ENCODE measurements around the gene TPTE.
"Not testable (repeated sequence)": the region's sequence is repeated elsewhere in the genome, so short reads cannot be mapped to it uniquely, and the experiment has no call there.

Gene TPTE

GRCh38 chr21:10521091-10521598 is at the start of gene TPTE:
Gene TPTE (plus strand): TSS chr21:10521583. CDS start chr21:10538724, 17,141 bp downstream.
- DNase-seq, result no peak

DNA sequence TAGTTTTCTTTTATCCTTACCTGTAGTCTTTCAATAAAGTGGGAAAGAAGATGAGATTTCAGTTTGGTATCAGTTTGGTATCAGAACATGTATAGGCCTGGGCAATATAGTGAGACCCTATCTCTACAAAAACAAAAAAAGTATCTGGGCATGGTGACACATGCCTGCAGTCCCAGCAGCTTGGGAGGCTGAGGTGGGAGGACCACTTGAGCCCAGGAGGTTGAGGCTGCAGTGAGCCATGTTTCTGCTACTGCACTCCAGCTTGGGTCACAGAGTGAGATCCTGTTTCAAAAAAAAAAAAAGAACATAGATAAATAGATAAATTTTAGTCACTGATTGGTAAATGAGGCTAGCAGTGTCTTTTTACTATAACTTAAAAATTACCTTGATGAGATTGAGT is 49.4 kb upstream of the TPTE start:
- not testable (repeated sequence) for DNase-seq

- not testable (repeated sequence) for DNase-seq
Observed at GRCh38 chr21:10477794-10478193, 43.6 kb upstream of the TPTE start.

DNA sequence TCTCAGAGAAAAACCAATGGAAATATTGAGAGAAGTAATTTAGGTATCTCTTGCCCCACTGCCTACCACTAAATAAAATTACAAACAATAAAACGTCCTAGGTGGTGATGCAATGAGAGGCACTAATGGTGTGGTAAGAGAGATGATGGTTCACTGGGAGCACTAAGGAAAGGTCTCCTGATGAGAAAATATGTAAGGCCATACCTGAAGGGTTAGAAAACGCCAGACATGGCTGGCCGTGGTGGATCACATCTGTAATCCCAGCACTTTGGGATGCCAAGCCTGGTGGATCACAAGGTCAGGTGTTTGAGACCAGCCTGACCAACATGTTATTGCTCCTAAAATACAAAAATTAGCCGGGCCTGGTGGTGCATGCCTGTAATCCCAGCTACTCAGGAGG is 41.5 kb upstream of the TPTE start:
- DNase-seq, result not testable (repeated sequence)

DNA sequence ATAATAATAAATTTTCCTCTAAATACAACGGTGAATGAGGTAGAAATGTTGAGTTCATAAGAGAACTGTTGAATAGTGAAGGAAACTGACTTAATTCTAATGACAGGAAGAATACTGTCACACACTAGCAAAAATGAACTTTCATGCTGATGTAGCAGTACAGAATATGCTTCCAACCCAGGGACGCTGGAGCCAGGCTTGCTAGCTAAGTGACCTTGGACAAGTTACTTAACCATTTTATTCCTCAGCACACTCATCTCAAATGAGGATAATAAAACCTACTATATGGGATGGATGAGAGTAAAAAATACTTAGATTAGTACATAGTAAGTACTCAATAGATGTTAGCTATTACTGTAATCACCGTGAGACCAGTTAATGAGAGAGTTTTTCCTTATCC is 36.5 kb upstream of the TPTE start:
- not testable (repeated sequence) for DNase-seq

- not testable (repeated sequence) for DNase-seq
Observed at GRCh38 chr21:10490453-10490852, 30.9 kb upstream of the TPTE start.

- no peak for DNase-seq
Observed at GRCh38 chr21:10511116-10511515, 10.3 kb upstream of the TPTE start.

DNA sequence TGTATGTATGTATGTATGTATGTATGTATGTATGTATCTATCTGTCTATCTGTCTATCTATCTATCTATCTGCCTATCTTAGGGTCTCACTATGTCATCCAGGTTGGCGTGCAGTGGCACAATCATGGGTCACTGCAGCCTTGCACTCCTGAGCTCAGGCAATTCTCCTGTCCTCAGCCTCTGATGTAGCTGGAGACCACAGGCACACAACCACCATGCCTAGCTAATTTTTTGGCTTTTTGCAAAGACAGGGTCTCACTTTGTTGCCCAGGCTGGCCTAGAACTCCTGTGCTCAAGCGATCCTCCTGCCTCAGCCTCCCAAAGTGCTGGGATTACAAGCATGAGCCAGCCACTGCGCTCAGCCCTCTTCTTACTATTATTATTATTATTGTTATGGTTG is 4.5 kb upstream of the TPTE start:
- not testable (repeated sequence) for DNase-seq

GRCh38 chr21:10517904-10518303 is 3.5 kb upstream of the TPTE start:
- DNase-seq, result not testable (repeated sequence)

DNA sequence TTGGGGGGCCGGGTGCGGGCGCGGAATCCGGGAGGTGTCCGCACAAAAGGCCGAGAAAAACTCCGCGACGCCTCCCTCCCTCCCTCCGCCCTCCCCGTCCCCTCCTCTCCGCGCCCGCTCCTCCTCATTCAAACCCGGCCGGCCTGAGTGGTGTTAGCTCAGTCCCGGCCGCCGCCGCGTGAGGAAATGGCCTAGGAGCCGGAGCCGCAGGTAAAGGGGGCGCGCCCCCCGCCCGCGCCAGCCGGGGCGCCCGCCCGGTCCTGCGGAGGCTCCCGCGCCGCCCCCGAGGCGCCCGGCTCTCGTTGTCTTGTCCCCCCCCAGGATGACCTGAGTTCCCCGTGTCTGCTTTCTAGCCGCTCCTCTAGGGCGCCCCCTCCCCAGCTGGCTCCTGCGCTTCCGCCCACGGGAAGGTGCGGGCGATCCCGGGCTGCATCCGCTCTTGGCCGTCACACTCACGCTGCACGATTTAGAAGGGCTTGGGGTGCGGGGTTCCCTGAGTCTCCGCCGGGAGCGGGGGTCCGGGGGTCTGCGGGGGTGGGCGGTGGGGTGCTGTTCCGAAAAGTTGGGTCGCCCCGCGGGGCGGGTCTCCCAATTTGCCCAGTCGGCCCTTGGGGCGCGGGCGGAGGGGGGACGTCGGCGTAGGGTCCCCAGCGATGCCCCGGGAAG is 585 bp downstream of the TPTE start:
- not testable (repeated sequence) for DNase-seq

DNA sequence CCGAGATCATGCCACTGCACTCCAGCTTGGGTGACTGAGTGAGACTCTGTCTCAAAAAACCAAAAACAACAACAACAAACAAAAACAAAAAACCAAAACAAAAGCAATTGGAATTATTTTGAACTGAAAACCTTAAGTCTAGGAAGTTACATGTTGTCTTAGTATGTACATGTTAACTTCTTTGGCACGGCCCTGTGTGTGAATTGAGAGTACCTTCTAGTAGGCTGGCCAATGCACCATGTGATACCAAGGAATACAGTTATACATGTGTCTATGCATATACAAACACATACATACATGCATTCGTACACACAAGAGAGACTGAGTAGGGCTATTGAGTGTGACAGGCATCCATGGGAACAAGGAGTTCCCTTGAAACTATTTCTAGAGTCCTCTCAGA is 18.6 kb downstream of the TPTE start:
- DNase-seq, result no peak

- DNase-seq, result not testable (repeated sequence)
Observed at GRCh38 chr21:10544376-10544775, 23.0 kb downstream of the TPTE start.

DNA sequence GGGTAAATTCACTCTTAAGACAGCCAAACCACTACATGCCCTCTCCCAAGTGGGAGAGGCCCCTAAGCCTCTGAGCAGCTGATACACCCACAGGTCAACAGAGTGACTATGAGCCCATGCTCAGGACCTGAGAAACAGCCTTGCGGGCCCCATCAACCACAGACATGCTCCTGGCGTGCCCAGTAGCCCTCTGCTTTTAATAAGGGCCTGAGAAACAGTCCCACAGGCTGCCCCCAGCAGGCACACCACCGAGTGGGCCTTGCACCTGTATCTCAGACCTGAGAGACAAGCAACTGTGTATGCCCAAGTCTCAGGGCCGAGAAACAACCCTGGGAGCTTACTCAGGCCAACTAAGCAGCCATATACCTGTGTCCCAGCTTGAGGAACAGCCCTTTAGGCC is 26.5 kb downstream of the TPTE start:
- not testable (repeated sequence) for DNase-seq

DNA sequence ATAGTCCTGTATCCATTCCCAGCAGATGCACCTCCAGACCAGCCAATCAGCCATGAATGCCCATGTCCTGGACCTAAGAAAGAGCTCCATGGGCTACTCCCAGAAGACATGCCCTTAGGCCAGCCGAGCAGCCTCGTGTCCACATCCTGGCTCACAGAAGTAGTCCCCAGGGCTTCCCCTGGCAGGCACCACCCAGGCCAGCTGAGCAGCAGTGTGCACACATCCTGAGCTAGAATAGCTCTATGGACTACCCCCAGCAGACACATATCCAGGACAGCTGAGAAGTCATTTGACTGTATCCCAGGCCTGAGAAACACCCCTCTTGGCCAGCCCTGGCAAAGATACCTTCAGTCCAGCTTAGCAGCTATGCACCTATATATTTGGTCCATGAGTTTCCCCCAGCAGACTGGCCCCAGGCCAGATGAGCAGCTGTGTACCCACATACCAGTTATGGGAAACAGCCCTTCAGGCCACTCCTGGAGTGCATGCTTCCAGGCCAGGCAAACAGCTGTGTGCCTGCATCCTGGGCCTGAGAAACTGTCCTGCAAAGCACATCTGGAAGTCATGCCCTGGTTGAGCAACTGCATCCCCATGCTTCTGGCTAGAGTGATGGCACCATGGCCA is 27.1 kb downstream of the TPTE start:
- not testable (repeated sequence) for DNase-seq

DNA sequence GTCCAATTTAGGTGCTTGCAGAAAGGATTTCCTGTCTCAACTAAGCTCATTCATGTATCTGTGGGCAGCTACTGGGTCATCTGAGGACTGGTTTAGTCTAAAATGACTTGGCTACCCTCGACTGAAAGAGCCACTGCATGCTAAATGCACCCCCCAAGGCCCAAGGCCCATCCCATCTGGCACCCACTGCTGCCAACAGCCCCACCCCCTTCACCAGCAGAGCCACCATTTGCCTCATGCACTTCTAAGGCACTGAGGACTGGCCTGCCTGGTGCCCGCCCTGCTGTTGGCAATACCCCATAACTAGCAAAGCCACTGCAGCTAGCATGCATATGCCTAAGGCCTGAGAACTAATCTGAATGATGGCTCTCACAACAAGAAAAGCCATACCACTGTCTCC is 49.4 kb downstream of the TPTE start:
- not testable (repeated sequence) for DNase-seq

DNA sequence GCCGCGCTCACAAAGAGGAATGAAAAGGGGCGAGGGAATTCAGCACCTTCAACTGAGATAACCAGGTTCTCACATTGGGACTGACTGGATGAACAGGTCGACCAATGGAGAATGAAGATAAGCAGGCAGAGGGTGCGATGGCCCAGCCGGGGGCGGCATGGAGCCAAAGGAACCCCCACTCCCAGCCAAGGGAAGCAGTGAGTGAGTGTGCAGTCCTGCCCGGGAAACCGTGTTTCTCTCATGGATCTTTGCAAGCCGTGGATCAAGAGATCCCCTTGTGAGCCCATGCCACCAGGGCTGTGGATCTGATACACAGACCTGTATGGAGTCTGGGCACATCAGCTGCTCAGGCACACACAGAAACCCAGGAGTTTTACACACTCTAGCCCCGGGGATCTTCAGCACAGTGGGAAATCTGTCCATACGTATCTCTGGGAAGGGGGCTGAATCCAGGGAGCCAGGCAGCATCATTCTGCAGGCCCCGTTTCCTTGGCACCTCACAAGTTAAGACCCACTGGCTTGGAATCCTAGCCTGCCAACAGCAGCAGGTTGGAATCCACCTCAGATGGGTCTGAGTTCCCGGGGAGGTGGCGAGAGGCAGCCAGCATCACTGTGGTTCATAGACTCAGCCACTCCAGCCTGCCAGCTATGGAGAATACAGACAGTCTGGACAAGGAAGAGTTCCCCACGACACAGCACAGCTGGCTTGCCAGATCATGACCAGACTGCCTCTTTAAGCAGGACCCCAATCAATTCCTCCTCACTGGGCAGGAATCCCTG is 53.3 kb downstream of the TPTE start:
- not testable (repeated sequence) for DNase-seq

DNA sequence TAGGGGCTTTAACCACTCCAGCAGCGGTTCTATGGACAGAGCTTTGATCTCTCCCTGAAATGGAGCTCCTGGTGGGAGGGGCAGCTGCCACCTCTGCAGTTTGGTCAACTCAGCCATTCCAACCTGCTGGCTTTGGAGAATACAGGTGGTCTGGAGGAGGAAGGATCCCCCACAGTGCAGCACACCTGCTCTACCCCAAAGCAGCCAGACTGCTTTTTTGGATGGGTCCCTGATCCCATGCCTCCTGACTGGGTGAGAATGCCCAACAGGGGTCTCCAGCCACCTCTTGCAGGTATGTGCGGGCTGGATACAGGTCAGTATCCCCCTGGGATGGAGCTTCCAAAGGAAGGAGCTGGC is 53.9 kb downstream of the TPTE start:
- DNase-seq, result no peak

DNA sequence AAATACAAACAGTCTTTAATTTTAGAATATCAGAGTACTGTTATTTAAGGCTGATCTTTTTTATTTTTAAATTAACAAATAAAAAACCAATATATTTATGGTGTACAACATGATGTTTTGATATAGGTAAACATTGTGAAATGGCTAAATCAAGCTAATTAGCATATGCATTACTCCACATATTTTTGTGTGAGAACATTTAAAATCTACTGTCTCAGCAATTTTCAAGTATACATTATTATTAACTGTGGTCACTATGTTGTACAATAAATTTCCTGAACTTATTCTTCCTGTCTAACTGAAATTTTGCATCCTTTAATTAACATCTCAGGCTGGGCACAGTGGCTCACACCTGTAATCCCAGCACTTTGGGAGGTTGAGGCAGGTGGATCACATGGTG is 57.5 kb downstream of the TPTE start:
- not testable (repeated sequence) for DNase-seq

- not testable (repeated sequence) for DNase-seq
Observed at GRCh38 chr21:10589115-10589514, 67.7 kb downstream of the TPTE start.

DNA sequence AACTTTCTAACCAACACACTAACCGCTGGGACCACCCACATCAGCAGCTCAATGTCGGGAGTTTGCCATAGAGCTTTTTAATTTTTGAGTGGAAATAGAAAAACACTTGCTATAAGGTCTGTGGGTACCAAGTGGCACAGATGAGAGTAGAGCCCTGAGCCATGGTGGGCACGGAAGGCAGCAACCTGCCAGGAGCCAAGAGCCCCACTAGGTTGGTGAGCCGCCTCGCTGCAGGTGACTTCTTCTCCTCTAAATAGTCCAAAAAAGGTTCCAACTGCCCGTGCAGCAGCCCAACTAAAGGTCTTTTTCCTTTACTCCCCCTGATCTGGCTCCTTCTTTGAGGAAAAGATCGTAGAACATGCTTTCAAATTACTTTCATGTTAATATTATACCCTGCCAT is 85.7 kb downstream of the TPTE start:
- not testable (repeated sequence) for DNase-seq

DNA sequence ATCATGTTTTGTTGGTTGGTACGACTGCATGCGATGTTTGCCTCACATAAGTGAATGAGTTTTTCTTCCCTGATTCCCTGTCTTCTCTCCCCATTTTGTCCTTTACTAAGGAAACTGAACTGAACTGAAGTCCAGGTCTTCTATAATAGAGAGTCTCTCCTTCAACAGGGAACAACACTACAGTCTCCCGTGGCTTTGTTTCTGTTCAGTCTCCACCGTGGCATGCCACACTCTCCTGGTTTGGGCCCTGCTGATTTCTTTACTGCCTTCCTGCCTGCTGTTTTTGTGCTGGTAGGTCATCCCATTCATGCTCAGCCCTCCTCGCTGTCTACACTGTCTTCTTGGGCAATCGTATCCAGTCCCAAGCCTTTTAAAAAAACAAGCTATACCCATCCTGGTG is 92.9 kb downstream of the TPTE start:
- not testable (repeated sequence) for DNase-seq

DNA sequence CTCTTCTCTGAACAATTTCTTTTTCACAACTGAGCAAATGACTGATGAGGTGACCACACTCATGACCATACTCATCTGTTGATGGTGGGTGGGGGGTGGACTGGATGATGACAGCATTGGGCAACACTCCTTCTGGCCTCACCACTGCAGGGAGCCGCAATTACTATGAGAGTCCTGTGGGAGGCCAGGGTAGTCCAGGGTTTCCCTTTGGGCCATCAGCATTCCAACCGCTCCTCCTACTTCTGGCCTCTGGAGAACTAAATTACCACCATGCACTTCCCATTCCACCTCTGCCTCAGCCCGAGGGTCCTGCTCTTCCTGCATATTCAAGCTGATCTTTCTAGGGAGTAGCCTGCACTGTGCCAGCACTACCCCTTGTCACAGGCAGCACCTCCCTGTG is 94.7 kb downstream of the TPTE start:
- DNase-seq, result not testable (repeated sequence)

DNA sequence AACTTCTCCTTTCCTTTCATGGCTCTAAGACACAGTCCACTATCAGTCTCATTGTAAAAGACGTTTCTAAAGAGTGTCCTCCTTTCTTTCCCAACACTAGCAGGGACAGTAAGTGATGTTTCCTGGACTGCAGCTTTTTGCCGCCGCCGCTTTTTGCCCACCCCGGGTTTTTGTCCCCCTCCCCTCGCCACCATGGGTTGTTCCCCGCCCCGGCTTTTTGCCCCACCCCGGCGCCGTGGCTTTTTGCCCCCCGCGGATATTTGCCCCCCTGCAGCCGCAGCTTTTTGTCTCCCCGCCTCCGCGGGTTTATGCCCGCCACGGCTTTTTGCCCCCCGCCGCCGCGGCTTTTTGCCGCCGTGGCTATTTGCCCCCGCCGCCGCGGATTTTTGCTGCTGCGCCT is 95.2 kb downstream of the TPTE start:
- DNase-seq, result no peak
